Lower leg skin (tissue), 3 donors: ENCODE data around the gene DLGAP1.

Source experiments
- POLR2A ChIP-seq, 2 donors: fragments of 450-650 bp; IDR thresholded peaks; one replicate each; pipeline ENCODE4 v1.6.1; 2016 to 2017; ENCODE audit warnings: antibody characterized with exemption in 2 of 2, mild to moderate bottlenecking in 1 of 2, moderate library complexity in 1 of 2
- TF ChIP-seq, protein P1 (sequence below), 3 donors: fragments of 450-650 bp; IDR thresholded peaks; one replicate each; pipeline ENCODE4 v1.5.1; 2016; ENCODE audit warnings: antibody characterized with exemption in 3 of 3, mild to moderate bottlenecking in 3 of 3, moderate library complexity in 2 of 3

DNA sequence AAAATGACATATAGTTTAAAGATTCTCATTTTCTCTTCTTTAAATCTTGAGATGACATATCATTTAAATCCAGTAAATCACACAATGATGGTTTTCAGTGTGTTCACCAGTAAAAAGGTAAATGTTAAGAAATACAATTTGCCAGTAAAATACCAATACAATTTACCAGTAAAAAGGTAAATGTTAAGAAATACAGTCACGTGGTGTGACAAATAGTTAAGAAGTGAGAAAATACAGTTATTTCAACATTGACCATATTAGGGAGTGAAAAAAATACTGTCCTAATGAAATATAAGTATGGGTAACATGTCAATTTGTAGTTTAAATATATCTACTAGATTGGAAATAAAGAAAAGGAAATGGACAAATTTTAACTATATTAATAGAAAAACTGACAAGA, 80.5 kb downstream of the DLGAP1 start:
- TF ChIP-seq, protein P1, sequence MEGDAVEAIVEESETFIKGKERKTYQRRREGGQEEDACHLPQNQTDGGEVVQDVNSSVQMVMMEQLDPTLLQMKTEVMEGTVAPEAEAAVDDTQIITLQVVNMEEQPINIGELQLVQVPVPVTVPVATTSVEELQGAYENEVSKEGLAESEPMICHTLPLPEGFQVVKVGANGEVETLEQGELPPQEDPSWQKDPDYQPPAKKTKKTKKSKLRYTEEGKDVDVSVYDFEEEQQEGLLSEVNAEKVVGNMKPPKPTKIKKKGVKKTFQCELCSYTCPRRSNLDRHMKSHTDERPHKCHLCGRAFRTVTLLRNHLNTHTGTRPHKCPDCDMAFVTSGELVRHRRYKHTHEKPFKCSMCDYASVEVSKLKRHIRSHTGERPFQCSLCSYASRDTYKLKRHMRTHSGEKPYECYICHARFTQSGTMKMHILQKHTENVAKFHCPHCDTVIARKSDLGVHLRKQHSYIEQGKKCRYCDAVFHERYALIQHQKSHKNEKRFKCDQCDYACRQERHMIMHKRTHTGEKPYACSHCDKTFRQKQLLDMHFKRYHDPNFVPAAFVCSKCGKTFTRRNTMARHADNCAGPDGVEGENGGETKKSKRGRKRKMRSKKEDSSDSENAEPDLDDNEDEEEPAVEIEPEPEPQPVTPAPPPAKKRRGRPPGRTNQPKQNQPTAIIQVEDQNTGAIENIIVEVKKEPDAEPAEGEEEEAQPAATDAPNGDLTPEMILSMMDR (IDR thresholded peaks at IDR 0.05) = no peak
- TF ChIP-seq POLR2A (IDR thresholded peaks at IDR 0.05) = no peak
